ENCODE results near the gene HMGXB4. TPM values are rescaled to one million over a fixed set of nuclear protein-coding genes. Genes with fewer than 3 reads are reported as not detected.
A peak's percentile ranks its signal among the peaks of the same experiment; 100 is the strongest.

The HMGXB4 gene
- total and polyA plus RNA-seq, 2 of the 4 experiments (the other 2 are of a cell fraction) = 11.8 to 18.5 TPM

DNA sequence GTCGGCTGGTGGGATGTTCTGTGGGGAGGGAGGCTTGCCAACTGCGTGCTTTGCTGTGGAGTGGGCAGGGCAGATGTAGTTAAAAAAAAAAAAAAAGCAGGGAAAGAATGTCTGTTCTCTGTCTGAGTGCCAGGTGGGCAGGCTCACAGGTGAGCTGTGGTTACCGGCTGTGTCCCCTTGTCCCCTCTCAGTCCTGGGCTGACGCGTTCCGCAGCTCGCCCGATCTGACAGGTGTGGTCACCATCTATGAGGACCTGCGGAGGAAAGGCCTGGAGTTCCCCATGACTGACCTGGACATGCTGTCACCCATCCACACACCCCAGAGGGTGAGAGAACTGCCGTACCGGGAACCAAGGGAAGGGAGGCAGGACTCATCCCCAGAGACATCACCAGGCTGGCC is 66.0 kb downstream of the HMGXB4 start:
- intact Hi-C loops (cut with micrococcal nuclease) = no loop called here

More for the DNA sequence above, 66.0 kb downstream of the HMGXB4 start:
- H3K4ac ChIP-seq (ENCODE audit: low read depth, low read length) = no peak overlapping the region
- POLR2A ChIA-PET (ENCODE audit: unreplicated experiment) = no interaction called here
- no peak for DNase-seq
- dilution Hi-C loops (cut with HindIII; ENCODE audit: low sequenced_read_pairs, unreplicated experiment) (no loop called here), in situ Hi-C loops (cut with MboI; ENCODE audit: low sequenced_read_pairs) (loop anchor here (25.0 kb wide), 1 partner anchor 1189 kb away; the partner anchor contains the start of gene FOXRED2)
- no peak overlapping the region for H3K18ac ChIP-seq (ENCODE audit: low read depth, low read length)
- H2AK9ac ChIP-seq (replicated peaks; ENCODE audit: low read depth, low read length, poor library complexity) = peak overlapping the region; percentile 16
- no peak overlapping the region for H2BK15ac ChIP-seq (ENCODE audit: low read depth, low read length)
- H2BK120ac ChIP-seq (ENCODE audit: low read depth, low read length) = no peak overlapping the region
- CTCF ChIA-PET = no interaction called here
- H2AFZ ChIP-seq (replicated peaks; ENCODE audit: low read length, poor library complexity) = peak overlapping the region; percentile 11
- H3K36me3 ChIP-seq (ENCODE audit: control insufficient read depth, insufficient read depth, low read length) = peaks cover 71% of the 10 kb centered on the region
- TF ChIP-seq, protein P1, sequence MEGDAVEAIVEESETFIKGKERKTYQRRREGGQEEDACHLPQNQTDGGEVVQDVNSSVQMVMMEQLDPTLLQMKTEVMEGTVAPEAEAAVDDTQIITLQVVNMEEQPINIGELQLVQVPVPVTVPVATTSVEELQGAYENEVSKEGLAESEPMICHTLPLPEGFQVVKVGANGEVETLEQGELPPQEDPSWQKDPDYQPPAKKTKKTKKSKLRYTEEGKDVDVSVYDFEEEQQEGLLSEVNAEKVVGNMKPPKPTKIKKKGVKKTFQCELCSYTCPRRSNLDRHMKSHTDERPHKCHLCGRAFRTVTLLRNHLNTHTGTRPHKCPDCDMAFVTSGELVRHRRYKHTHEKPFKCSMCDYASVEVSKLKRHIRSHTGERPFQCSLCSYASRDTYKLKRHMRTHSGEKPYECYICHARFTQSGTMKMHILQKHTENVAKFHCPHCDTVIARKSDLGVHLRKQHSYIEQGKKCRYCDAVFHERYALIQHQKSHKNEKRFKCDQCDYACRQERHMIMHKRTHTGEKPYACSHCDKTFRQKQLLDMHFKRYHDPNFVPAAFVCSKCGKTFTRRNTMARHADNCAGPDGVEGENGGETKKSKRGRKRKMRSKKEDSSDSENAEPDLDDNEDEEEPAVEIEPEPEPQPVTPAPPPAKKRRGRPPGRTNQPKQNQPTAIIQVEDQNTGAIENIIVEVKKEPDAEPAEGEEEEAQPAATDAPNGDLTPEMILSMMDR (conservative IDR thresholded peaks at IDR 0.05; ENCODE audit: low read depth, low read length) = no peak
- TF ChIP-seq NFE2L2 (IDR thresholded peaks at IDR 0.05; ENCODE audit: low read depth, low read length) (no peak), RAD21 (IDR thresholded peaks at IDR 0.05; ENCODE audit: low read length) (no peak), RCOR1 (IDR thresholded peaks at IDR 0.05; ENCODE audit: insufficient replicate concordance, low read length) (no peak), FOS (IDR thresholded peaks at IDR 0.05; ENCODE audit: low read depth, low read length) (no peak), BHLHE40 (IDR thresholded peaks at IDR 0.05; ENCODE audit: low read depth, low read length) (no peak), RFX5 (IDR thresholded peaks at IDR 0.05; ENCODE audit: low read depth, low read length) (no peak), MXI1 (IDR thresholded peaks at IDR 0.05; ENCODE audit: borderline replicate concordance, low read depth, low read length) (no peak), MAFK (IDR thresholded peaks at IDR 0.05; ENCODE audit: low read depth, low read length) (no peak), CEBPB (IDR thresholded peaks at IDR 0.05; ENCODE audit: low read depth, low read length) (no peak), MAZ (IDR thresholded peaks at IDR 0.05; ENCODE audit: borderline replicate concordance, low read depth, low read length) (no peak), POLR2A (IDR thresholded peaks at IDR 0.05; ENCODE audit: low read depth, low read length) (no peak), CHD1 (IDR thresholded peaks at IDR 0.05; ENCODE audit: low read depth, low read length) (no peak), SMC3 (IDR thresholded peaks at IDR 0.05; ENCODE audit: low read depth, low read length) (no peak)
- TF ChIP-seq, protein P2, sequence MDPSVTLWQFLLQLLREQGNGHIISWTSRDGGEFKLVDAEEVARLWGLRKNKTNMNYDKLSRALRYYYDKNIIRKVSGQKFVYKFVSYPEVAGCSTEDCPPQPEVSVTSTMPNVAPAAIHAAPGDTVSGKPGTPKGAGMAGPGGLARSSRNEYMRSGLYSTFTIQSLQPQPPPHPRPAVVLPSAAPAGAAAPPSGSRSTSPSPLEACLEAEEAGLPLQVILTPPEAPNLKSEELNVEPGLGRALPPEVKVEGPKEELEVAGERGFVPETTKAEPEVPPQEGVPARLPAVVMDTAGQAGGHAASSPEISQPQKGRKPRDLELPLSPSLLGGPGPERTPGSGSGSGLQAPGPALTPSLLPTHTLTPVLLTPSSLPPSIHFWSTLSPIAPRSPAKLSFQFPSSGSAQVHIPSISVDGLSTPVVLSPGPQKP (IDR thresholded peaks at IDR 0.05; ENCODE audit: borderline replicate concordance, low read depth, low read length) = no peak
- TF ChIP-seq, protein P3, sequence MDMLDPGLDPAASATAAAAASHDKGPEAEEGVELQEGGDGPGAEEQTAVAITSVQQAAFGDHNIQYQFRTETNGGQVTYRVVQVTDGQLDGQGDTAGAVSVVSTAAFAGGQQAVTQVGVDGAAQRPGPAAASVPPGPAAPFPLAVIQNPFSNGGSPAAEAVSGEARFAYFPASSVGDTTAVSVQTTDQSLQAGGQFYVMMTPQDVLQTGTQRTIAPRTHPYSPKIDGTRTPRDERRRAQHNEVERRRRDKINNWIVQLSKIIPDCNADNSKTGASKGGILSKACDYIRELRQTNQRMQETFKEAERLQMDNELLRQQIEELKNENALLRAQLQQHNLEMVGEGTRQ (IDR thresholded peaks at IDR 0.05; ENCODE audit: low read depth, low read length) = no peak
- peaks cover 5% of the 10 kb centered on the region; the same call in 1 of the 2 replicates for H3K9me1 ChIP-seq (ENCODE audit: insufficient read depth, low read length)
- no peak overlapping the region for H4K91ac ChIP-seq (ENCODE audit: insufficient read depth, low read depth, low read length)
- no peak overlapping the region for H3K9ac ChIP-seq (ENCODE audit: low read depth, low read length)
- H3K14ac ChIP-seq (replicated peaks; ENCODE audit: low read depth, low read length) = no peak overlapping the region
- peaks cover 17% of the 10 kb centered on the region for H4K20me1 ChIP-seq (ENCODE audit: insufficient read depth, low read length)
- H3K4me2 ChIP-seq (ENCODE audit: low read depth, low read length) = no peak overlapping the region
- no TSS peak for BruUV-seq (replicated peaks)
- no peak overlapping the region for H4K8ac ChIP-seq (ENCODE audit: low read depth in 2 of 2, low read length in 2 of 2)
- no peak overlapping the region for H3K23ac ChIP-seq (ENCODE audit: low read depth, low read length)
- 95% methylated on average over 4 of the region's 11 CpGs; no CpG with 5 or more reads in 1 of the 2 experiments for WGBS, 2 experiments (ENCODE audit: extremely low coverage in 2 of 2, insufficient read length in 1 of 2)
- no peak overlapping the region for H3K4me3 ChIP-seq (ENCODE audit: insufficient read depth, low read depth, low read length)
- no peak for ATAC-seq (ENCODE audit: low read depth)
- no peaks in the 10 kb centered on the region for H3K27me3 ChIP-seq (ENCODE audit: control insufficient read depth, insufficient read depth, low read length)
- no peak overlapping the region for H3K56ac ChIP-seq (ENCODE audit: extremely low read depth, insufficient read depth, low read length)
- peaks cover 0 to 18% of the 10 kb centered on the region in 2 experiments; a peak in 1 of 4 replicates for H3K79me1 ChIP-seq (ENCODE audit: low read depth in 1 of 2, low read length in 2 of 2)
- H2AK5ac ChIP-seq (ENCODE audit: low read depth, low read length) = no peak overlapping the region
- H2BK20ac ChIP-seq (ENCODE audit: low read depth, low read length) = no peak overlapping the region
- no peak overlapping the region for H4K5ac ChIP-seq (ENCODE audit: low read depth, low read length)
- no peak overlapping the region for H2BK5ac ChIP-seq (ENCODE audit: low read depth, low read length, poor library complexity, severe bottlenecking)
- H3K4me1 ChIP-seq (ENCODE audit: control insufficient read depth, insufficient read depth, low read length) = no peaks in the 10 kb centered on the region
- H3K9me3 ChIP-seq (ENCODE audit: control insufficient read depth, insufficient read depth, low read length) = no peaks in the 10 kb centered on the region
- H3K27ac ChIP-seq (ENCODE audit: insufficient read depth, low read length) = no peak overlapping the region

Measured in IMR-90 (cell line).